ENCODE measurements around the gene VASH1.

VASH1 gene

GRCh38 chr14:76736514-76736913 is 24.8 kb upstream of the VASH1 start:
- TF ChIP-seq, protein P1, sequence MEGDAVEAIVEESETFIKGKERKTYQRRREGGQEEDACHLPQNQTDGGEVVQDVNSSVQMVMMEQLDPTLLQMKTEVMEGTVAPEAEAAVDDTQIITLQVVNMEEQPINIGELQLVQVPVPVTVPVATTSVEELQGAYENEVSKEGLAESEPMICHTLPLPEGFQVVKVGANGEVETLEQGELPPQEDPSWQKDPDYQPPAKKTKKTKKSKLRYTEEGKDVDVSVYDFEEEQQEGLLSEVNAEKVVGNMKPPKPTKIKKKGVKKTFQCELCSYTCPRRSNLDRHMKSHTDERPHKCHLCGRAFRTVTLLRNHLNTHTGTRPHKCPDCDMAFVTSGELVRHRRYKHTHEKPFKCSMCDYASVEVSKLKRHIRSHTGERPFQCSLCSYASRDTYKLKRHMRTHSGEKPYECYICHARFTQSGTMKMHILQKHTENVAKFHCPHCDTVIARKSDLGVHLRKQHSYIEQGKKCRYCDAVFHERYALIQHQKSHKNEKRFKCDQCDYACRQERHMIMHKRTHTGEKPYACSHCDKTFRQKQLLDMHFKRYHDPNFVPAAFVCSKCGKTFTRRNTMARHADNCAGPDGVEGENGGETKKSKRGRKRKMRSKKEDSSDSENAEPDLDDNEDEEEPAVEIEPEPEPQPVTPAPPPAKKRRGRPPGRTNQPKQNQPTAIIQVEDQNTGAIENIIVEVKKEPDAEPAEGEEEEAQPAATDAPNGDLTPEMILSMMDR (IDR thresholded peaks at IDR 0.05), result no peak
- no peak overlapping the region for H3K9ac ChIP-seq
- H2AFZ ChIP-seq, result no peak overlapping the region
- no peaks in the 10 kb centered on the region for H3K79me2 ChIP-seq
- H3K4me1 ChIP-seq, result no peaks in the 10 kb centered on the region
- no peaks in the 10 kb centered on the region for H3K9me3 ChIP-seq (ENCODE audit: control insufficient read depth, low read length)
- H3K36me3 ChIP-seq (ENCODE audit: control insufficient read depth, insufficient read depth, low read length), result no peaks in the 10 kb centered on the region
- H3K4me2 ChIP-seq (ENCODE audit: low read length), result no peak overlapping the region
- no peak overlapping the region for H3K27ac ChIP-seq
- H3K4me3 ChIP-seq (ENCODE audit: low read depth, low read length), result no peak overlapping the region
- H3K27me3 ChIP-seq (ENCODE audit: control insufficient read depth, insufficient read depth, low read length), result no peaks in the 10 kb centered on the region

DNA sequence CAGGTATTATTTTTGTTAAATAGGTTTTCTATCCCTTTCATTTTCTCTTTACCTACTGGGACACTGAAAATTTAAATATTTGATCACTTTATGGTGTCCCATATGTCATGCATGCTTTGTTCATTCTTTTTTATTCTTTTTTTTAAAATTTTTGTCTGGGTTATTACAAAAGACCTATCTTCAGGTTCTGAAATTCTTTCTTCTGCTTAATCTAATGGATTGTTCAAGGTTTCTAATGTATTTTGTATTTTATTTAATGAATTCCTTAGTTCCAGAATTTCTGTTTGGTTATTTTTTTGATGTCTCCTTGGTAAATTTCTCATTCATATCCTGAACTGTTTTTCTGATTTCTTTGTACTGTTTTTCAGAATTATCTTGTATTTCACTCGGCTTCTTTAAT is 20.2 kb upstream of the VASH1 start:
- Histone ChIP-seq H3K9ac (no peak overlapping the region), H3K79me2 (no peaks in the 10 kb centered on the region), H3K4me1 (no peaks in the 10 kb centered on the region), H3K27me3 (ENCODE audit: control insufficient read depth, insufficient read depth, low read length) (no peaks in the 10 kb centered on the region), H3K27ac (no peak overlapping the region), H3K36me3 (ENCODE audit: control insufficient read depth, insufficient read depth, low read length) (no peaks in the 10 kb centered on the region), H3K4me2 (ENCODE audit: low read length) (no peak overlapping the region), H3K9me3 (ENCODE audit: control insufficient read depth, low read length) (no peaks in the 10 kb centered on the region), H3K4me3 (ENCODE audit: low read depth, low read length) (no peak overlapping the region), H2AFZ (no peak overlapping the region)
- TF ChIP-seq, protein P1 (IDR thresholded peaks at IDR 0.05), result no peak

GRCh38 chr14:76742185-76742584 is 19.1 kb upstream of the VASH1 start:
- H3K27me3 ChIP-seq (ENCODE audit: control insufficient read depth, insufficient read depth, low read length), result no peaks in the 10 kb centered on the region
- H3K9ac ChIP-seq, result no peak overlapping the region
- no peak overlapping the region for H3K4me2 ChIP-seq (ENCODE audit: low read length)
- H2AFZ ChIP-seq, result no peak overlapping the region
- H3K4me3 ChIP-seq (ENCODE audit: low read depth, low read length), result no peak overlapping the region
- H3K27ac ChIP-seq, result no peak overlapping the region
- no peaks in the 10 kb centered on the region for H3K79me2 ChIP-seq
- TF ChIP-seq, protein P1 (IDR thresholded peaks at IDR 0.05), result no peak
- no peaks in the 10 kb centered on the region for H3K9me3 ChIP-seq (ENCODE audit: control insufficient read depth, low read length)
- no peaks in the 10 kb centered on the region for H3K4me1 ChIP-seq
- no peaks in the 10 kb centered on the region for H3K36me3 ChIP-seq (ENCODE audit: control insufficient read depth, insufficient read depth, low read length)

GRCh38 chr14:76742966-76743365 is 18.3 kb upstream of the VASH1 start:
- Histone ChIP-seq H3K27me3 (ENCODE audit: control insufficient read depth, insufficient read depth, low read length) (no peaks in the 10 kb centered on the region), H3K4me1 (no peaks in the 10 kb centered on the region), H3K79me2 (no peaks in the 10 kb centered on the region), H3K9ac (no peak overlapping the region), H3K4me2 (ENCODE audit: low read length) (no peak overlapping the region), H3K4me3 (ENCODE audit: low read depth, low read length) (no peak overlapping the region), H3K9me3 (ENCODE audit: control insufficient read depth, low read length) (no peaks in the 10 kb centered on the region), H3K36me3 (ENCODE audit: control insufficient read depth, insufficient read depth, low read length) (no peaks in the 10 kb centered on the region), H3K27ac (no peak overlapping the region), H2AFZ (no peak overlapping the region)
- TF ChIP-seq, protein P1 (IDR thresholded peaks at IDR 0.05), result no peak

DNA sequence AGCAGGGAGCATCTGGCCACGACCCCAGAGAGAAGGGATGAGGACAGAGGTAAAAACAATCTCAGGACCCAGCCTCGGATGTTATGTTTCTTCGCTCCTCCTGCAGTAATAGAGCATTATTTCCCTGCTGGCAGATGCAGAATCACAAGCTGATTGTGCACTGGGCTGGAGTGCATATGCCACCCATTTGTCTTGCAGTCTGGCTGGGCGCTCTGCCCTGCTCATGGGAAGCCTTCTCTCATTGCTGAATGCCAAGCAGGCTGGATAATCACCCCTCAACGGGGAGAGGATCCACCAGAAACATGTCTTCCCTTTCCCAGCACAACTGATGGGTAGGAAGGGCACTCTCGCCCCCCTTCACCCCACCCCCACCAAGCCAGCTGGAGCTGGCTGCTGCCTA is 8.5 kb upstream of the VASH1 start:
- H3K27ac ChIP-seq, result no peak overlapping the region
- H2AFZ ChIP-seq, result no peak overlapping the region
- peaks cover 7% of the 10 kb centered on the region for H3K4me1 ChIP-seq
- no peaks in the 10 kb centered on the region for H3K36me3 ChIP-seq (ENCODE audit: control insufficient read depth, insufficient read depth, low read length)
- H3K9me3 ChIP-seq (ENCODE audit: control insufficient read depth, low read length), result no peaks in the 10 kb centered on the region
- TF ChIP-seq, protein P1 (IDR thresholded peaks at IDR 0.05), result no peak
- H3K9ac ChIP-seq, result no peak overlapping the region
- H3K79me2 ChIP-seq, result no peaks in the 10 kb centered on the region
- no peaks in the 10 kb centered on the region for H3K27me3 ChIP-seq (ENCODE audit: control insufficient read depth, insufficient read depth, low read length)
- no peak overlapping the region for H3K4me3 ChIP-seq (ENCODE audit: low read depth, low read length)
- H3K4me2 ChIP-seq (ENCODE audit: low read length), result no peak overlapping the region

Data from parathyroid adenoma (tissue), 2 donors.